Skeletal muscle tissue (tissue), 4 donors: Measurements from ENCODE around the gene SULT1B1. TPM values are rescaled to one million over a fixed set of nuclear protein-coding genes. Genes with fewer than 3 reads are reported as not detected.

ENCODE experiments used
- H3K27ac ChIP-seq: one replicate; pipeline ENCODE4 v1.7.0; 2013; ENCODE audit warnings: mild to moderate bottlenecking, low read depth, low read length, inconsistent platforms
- H3K27me3 ChIP-seq, 3 donors: one replicate each; pipeline ENCODE4 v1.7.0; 2013; ENCODE audit warnings: low read length in 3 of 3; ENCODE audit not compliant: control insufficient read depth in 3 of 3, insufficient read depth in 3 of 3
- H3K36me3 ChIP-seq, 3 donors: one replicate each; pipeline ENCODE4 v1.7.0; 2013; ENCODE audit warnings: low read length in 3 of 3; ENCODE audit not compliant: control insufficient read depth in 3 of 3, insufficient read depth in 3 of 3
- H3K4me1 ChIP-seq, 3 donors: one replicate each; pipeline ENCODE4 v1.7.0; 2013; ENCODE audit warnings: low read length in 3 of 3, mild to moderate bottlenecking in 3 of 3; ENCODE audit not compliant: control insufficient read depth in 3 of 3, insufficient read depth in 3 of 3
- H3K4me3 ChIP-seq, 3 donors: one replicate each; pipeline ENCODE4 v1.7.0; 2013; ENCODE audit warnings: low read length in 3 of 3
- H3K9ac ChIP-seq, 3 donors: one replicate each; pipeline ENCODE4 v1.7.0; 2013; ENCODE audit warnings: low read length in 3 of 3, mild to moderate bottlenecking in 3 of 3, moderate library complexity in 2 of 3, low read depth in 1 of 3
- H3K9me3 ChIP-seq, 3 donors: one replicate each; pipeline ENCODE4 v1.7.0; 2013; ENCODE audit warnings: low read length in 3 of 3; ENCODE audit not compliant: control insufficient read depth in 3 of 3
- total RNA-seq: library from RNA; depleted of rRNA; stranded (reverse); fragments of >200 nt; gene quantifications from one replicate; pipeline ENCODE4 v1.2.3, GENCODE V29; 2014
- donor health status: Osteomylitis.

The SULT1B1 gene
- total RNA-seq, 1 donor from 2014 or later: 0.52 TPM

GRCh38 chr4:69731241-69731640, 29.2 kb downstream of the SULT1B1 start:
- no peak overlapping the region for H3K4me3 ChIP-seq

DNA sequence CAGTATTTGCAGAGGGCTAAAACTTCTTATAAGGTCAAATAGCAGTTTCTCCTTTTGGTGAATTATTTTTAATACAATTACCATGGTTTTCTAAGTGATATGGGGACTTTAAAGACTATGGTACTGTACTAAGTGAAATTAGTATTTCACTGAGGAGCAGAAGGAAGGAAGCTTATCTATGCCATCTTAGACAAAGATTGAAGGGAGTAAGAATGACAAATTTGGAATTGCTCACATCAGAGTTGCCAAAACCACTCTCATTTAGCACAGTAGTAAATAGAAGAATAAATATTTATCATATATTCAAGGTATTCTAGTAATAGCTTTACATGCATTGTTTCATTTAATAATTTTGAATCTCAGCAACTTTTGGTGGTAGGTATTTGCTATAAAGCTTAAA, 30.4 kb downstream of the SULT1B1 start:
- no peak overlapping the region for H3K9ac ChIP-seq
- H3K4me3 ChIP-seq: no peak overlapping the region
- H3K27me3 ChIP-seq: no peaks in the 10 kb centered on the region
- no peak overlapping the region for H3K27ac ChIP-seq
- no peaks in the 10 kb centered on the region for H3K9me3 ChIP-seq
- H3K4me1 ChIP-seq: no peaks in the 10 kb centered on the region
- no peaks in the 10 kb centered on the region for H3K36me3 ChIP-seq

More at GRCh38 chr4:69731241-69731640, 29.2 kb downstream of the SULT1B1 start:
- Histone ChIP-seq H3K9me3 (no peaks in the 10 kb centered on the region), H3K9ac (no peak overlapping the region), H3K4me1 (no peaks in the 10 kb centered on the region), H3K27me3 (no peaks in the 10 kb centered on the region), H3K27ac (no peak overlapping the region), H3K36me3 (no peaks in the 10 kb centered on the region)

GRCh38 chr4:69727926-69728325, 32.5 kb downstream of the SULT1B1 start:
- H3K9ac ChIP-seq: no peak overlapping the region

DNA sequence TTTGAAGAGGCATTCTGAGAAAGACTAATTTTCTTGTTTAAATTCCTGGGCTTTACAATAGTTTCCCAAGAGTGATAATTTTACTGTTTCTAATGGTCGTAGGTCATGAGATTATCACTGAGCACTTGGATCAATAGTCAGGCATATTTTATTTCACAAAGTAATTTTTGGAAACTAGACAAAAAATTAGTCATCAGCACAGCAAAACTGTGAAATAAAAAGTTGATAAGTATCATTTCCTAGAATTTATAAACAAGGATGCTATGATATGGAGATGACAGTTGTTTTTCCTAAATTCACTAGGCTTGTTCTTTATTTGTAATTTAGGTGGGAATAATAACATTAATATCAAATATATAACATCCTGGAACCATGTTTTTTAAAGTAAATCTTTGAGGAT, 33.0 kb downstream of the SULT1B1 start:
- Histone ChIP-seq H3K9me3 (no peaks in the 10 kb centered on the region), H3K27ac (no peak overlapping the region), H3K27me3 (no peaks in the 10 kb centered on the region), H3K4me1 (no peaks in the 10 kb centered on the region), H3K4me3 (no peak overlapping the region), H3K36me3 (no peaks in the 10 kb centered on the region), H3K9ac (no peak overlapping the region)

More at GRCh38 chr4:69727926-69728325, 32.5 kb downstream of the SULT1B1 start:
- Histone ChIP-seq H3K9me3 (no peaks in the 10 kb centered on the region), H3K36me3 (no peaks in the 10 kb centered on the region), H3K27ac (no peak overlapping the region), H3K4me3 (no peak overlapping the region), H3K27me3 (no peaks in the 10 kb centered on the region), H3K4me1 (no peaks in the 10 kb centered on the region)

GRCh38 chr4:69726971-69727370, 33.4 kb downstream of the SULT1B1 start:
- H3K9me3 ChIP-seq: no peaks in the 10 kb centered on the region
- no peak overlapping the region for H3K9ac ChIP-seq
- H3K27ac ChIP-seq: no peak overlapping the region

GRCh38 chr4:69718396-69719271, 41.8 kb downstream of the SULT1B1 start:
- Histone ChIP-seq H3K9ac (no peak overlapping the region), H3K27ac (no peak overlapping the region), H3K36me3 (no peaks in the 10 kb centered on the region), H3K27me3 (no peaks in the 10 kb centered on the region), H3K4me1 (no peaks in the 10 kb centered on the region), H3K4me3 (no peak overlapping the region), H3K9me3 (no peaks in the 10 kb centered on the region)

More at GRCh38 chr4:69726971-69727370, 33.4 kb downstream of the SULT1B1 start:
- Histone ChIP-seq H3K36me3 (no peaks in the 10 kb centered on the region), H3K4me3 (no peak overlapping the region), H3K4me1 (no peaks in the 10 kb centered on the region), H3K27me3 (no peaks in the 10 kb centered on the region)

DNA sequence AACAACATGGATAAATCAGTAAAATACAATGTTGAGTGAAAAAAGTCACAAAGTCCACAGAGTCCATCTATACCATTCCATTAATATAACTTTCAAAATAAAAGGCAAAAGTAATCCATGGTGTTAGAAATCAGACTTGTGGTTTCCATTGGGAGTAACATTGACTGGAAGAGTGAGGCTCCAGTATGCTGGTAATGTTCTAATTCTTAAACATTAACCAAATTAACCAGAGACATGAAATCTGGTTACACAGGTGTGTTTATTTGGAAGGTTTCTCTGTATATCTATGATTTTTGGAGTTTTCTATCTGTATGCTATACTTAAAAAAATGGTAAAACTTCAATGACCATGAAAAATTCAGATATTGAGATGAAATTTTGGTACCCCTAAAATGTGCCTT, 42.6 kb downstream of the SULT1B1 start:
- H3K27ac ChIP-seq: no peak overlapping the region
- no peaks in the 10 kb centered on the region for H3K4me1 ChIP-seq
- H3K36me3 ChIP-seq: no peaks in the 10 kb centered on the region
- H3K9me3 ChIP-seq: no peaks in the 10 kb centered on the region
- H3K9ac ChIP-seq: no peak overlapping the region
- no peak overlapping the region for H3K4me3 ChIP-seq
- H3K27me3 ChIP-seq: no peaks in the 10 kb centered on the region

GRCh38 chr4:69716654-69717053, 43.8 kb downstream of the SULT1B1 start:
- H3K36me3 ChIP-seq: no peaks in the 10 kb centered on the region
- H3K4me3 ChIP-seq: no peak overlapping the region
- H3K27ac ChIP-seq: no peak overlapping the region
- no peak overlapping the region for H3K9ac ChIP-seq
- H3K4me1 ChIP-seq: no peaks in the 10 kb centered on the region
- no peaks in the 10 kb centered on the region for H3K9me3 ChIP-seq
- no peaks in the 10 kb centered on the region for H3K27me3 ChIP-seq

DNA sequence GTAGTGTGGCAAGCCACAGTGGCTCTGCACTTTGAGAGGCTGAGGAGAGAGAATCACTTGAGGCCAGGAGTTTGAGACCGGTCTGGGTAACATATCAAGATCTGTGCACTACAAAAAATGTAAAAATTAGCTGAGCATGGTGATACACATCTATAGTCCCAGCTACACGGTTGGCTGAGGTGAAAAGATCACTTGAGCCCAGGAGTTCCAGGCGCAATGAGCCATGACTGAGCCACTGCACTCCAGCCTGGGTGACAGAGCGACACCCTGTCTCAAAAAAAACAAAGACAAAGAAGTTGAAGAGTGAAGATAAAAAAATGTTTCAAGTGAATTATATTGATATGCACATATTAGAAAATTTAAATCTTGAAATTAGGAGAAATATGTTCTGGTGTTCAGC, 46.3 kb downstream of the SULT1B1 start:
- Histone ChIP-seq H3K27ac (no peak overlapping the region), H3K27me3 (no peaks in the 10 kb centered on the region), H3K9ac (no peak overlapping the region), H3K9me3 (no peaks in the 10 kb centered on the region), H3K4me1 (no peaks in the 10 kb centered on the region), H3K36me3 (no peaks in the 10 kb centered on the region), H3K4me3 (no peak overlapping the region)

GRCh38 chr4:69713593-69713992, 46.8 kb downstream of the SULT1B1 start:
- Histone ChIP-seq H3K4me1 (no peaks in the 10 kb centered on the region), H3K9me3 (no peaks in the 10 kb centered on the region), H3K9ac (no peak overlapping the region), H3K36me3 (no peaks in the 10 kb centered on the region), H3K27ac (no peak overlapping the region), H3K4me3 (no peak overlapping the region), H3K27me3 (no peaks in the 10 kb centered on the region)
